Thyroid gland (tissue), 4 donors: ENCODE results near the gene C10orf62. TPM values are rescaled to one million over a fixed set of nuclear protein-coding genes. Genes with fewer than 3 reads are reported as not detected.

Experiments used
- DNase-seq, 2 donors: peaks; one replicate each; pipeline ENCODE4 v3.0.0-alpha.2; 2019
- H3K27ac ChIP-seq, 3 donors: fragments of 200-600 bp; sonication (generic); 1 replicate in 2 of 3; 2 replicates in 1 of 3; pipeline ENCODE4 v1.5.1; 2016 to 2019; ENCODE audit warnings: mild to moderate bottlenecking in 1 of 3, moderate library complexity in 1 of 3
- H3K27me3 ChIP-seq: fragments of 200-600 bp; sonication (generic); one replicate; pipeline ENCODE4 v1.5.1; 2019
- H3K36me3 ChIP-seq, 2 donors: fragments of 200-600 bp; sonication (generic); one replicate each; pipeline ENCODE4 v1.5.1; 2016 to 2019
- H3K4me1 ChIP-seq, 2 donors: fragments of 200-600 bp; sonication (generic); one replicate each; pipeline ENCODE4 v1.5.1; 2017 to 2019
- H3K4me3 ChIP-seq, 3 donors: fragments of 200-600 bp; sonication (generic); replicated peaks in 1 of 3; 1 replicate in 2 of 3; 2 replicates in 1 of 3; pipeline ENCODE4 v1.5.1; 2016; ENCODE audit warnings: mild to moderate bottlenecking in 1 of 3
- H3K9me3 ChIP-seq: fragments of 200-600 bp; sonication (generic); one replicate; pipeline ENCODE4 v1.5.1; 2017
- CTCF ChIP-seq, 6 experiments: fragments of 200-600 bp in 3 of 6; fragments of 450-650 bp in 3 of 6; sonication (generic) in 3 of 6; IDR thresholded peaks; one replicate each; pipeline ENCODE4 v1.5.1; 2016 to 2019; ENCODE audit warnings: antibody characterized with exemption in 6 of 6, mild to moderate bottlenecking in 2 of 6, inconsistent platforms in 1 of 6, moderate library complexity in 1 of 6
- POLR2A ChIP-seq, 2 donors: fragments of 450-650 bp; IDR thresholded peaks; one replicate each; pipeline ENCODE4 v1.6.1; 2017; ENCODE audit warnings: antibody characterized with exemption in 2 of 2, mild to moderate bottlenecking in 2 of 2, moderate library complexity in 1 of 2
- WGBS, 2 donors: methylation state at CpG; one replicate each; pipeline ENCODE4 v1.1.5; 2017; 5-methylcytosine and 5-hydroxymethylcytosine counted together
- intact Hi-C: fragments of 100-400 bp; cut with DNase I; formaldehyde crosslinking; loops from one replicate; pipeline ENCODE4 v1.15.1; 2023
- total RNA-seq, 4 donors: library from RNA; depleted of rRNA; stranded (reverse); fragments of >200 nt; gene quantifications; one replicate each; pipeline ENCODE4 v1.2.3, GENCODE V29; 2016

The C10orf62 gene
- total RNA-seq, 4 donors from 2014 or later = 1.0 to 1.1 TPM; not detected in 2

DNA sequence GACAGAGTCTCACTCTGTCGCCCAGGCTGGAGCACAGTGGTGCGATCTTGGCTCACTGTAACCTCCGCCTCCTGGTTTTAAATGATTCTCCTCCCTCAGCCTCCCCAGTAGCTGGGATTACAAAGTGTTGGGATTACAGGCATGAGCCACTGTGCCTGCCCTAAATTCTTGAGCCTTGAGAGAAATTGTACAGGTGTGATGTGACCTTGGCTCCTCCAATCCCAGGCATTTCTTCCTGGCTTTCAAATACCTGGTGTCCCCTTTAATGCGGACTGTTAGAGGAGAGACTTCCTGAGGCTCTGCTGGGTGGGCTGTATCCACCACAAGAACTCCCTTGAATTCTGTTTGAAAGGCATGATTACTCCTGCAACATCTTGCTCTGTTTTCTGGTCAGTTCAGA lies 28.8 kb downstream of the C10orf62 start:
- DNase-seq = no peak
- WGBS, 2 donors = 92 to 93% methylated on average over 4 of the region's 4 CpGs
- Histone ChIP-seq H3K27ac (no peak overlapping the region), H3K4me3 (no peak overlapping the region), H3K27me3 (no peaks in the 10 kb centered on the region), H3K4me1 (no peaks in the 10 kb centered on the region), H3K36me3 (no peaks in the 10 kb centered on the region), H3K9me3 (no peaks in the 10 kb centered on the region)
- intact Hi-C loops = no loop called here
- TF ChIP-seq CTCF (IDR thresholded peaks at IDR 0.05) (no peak), POLR2A (IDR thresholded peaks at IDR 0.05) (no peak)

DNA sequence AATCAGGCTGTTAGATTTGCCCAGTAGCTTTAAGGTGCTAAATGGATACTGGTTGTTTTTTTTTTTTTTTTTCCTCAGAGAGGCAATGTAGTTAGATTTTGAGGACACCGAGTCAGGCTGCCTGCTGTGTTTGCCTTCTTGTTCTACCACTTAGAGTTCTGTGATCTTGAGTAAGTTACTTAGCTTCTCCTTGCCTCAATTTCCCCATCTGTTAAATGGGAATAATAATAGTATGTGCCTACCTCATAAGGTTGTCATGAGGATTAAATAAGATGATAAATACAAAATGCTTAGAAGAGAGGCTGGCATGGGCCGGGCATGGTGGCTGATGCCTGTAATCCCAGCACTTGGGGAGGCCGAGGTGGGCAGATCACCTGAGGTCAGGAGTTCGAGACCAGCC lies 29.2 kb downstream of the C10orf62 start:
- intact Hi-C loops = no loop called here

DNA sequence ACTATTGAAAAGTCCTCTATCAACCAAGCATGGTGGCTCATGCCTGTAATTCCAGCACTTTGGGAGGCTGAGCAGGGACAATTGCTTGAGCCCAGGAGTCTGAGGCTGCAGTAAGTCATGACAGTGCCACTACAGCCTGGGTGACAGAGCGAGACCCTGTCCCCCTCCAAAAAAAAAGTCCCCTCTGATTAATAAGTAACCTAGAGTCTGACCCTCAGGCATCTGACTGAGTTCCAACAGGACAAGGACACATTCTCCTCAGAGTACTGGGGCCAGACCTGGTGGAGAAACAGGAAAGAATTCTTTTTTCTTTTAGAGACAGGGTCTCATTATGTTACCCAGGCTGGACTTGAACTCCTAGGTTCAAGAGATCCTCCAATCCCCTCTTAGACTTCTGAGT lies 33.8 kb downstream of the C10orf62 start:
- Histone ChIP-seq H3K4me1 (no peaks in the 10 kb centered on the region), H3K27ac (no peak overlapping the region), H3K4me3 (no peak overlapping the region), H3K9me3 (no peaks in the 10 kb centered on the region), H3K36me3 (no peaks in the 10 kb centered on the region), H3K27me3 (no peaks in the 10 kb centered on the region)
- whole genome bisulfite sequencing, 2 donors = 91 to 100% methylated on average over 1 of the region's 1 CpG
- DNase-seq = no peak
- TF ChIP-seq CTCF (IDR thresholded peaks at IDR 0.05) = no peak
- TF ChIP-seq POLR2A (IDR thresholded peaks at IDR 0.05) = no peak
- intact Hi-C loops = no loop called here

More for the DNA sequence above, 29.2 kb downstream of the C10orf62 start:
- TF ChIP-seq CTCF (IDR thresholded peaks at IDR 0.05) (no peak), POLR2A (IDR thresholded peaks at IDR 0.05) (no peak)
- H3K36me3 ChIP-seq = no peaks in the 10 kb centered on the region
- H3K27ac ChIP-seq = no peak overlapping the region
- WGBS, 2 donors = 94 to 96% methylated on average over 4 of the region's 4 CpGs
- no peak for DNase-seq
- H3K27me3 ChIP-seq = no peaks in the 10 kb centered on the region
- no peak overlapping the region for H3K4me3 ChIP-seq
- no peaks in the 10 kb centered on the region for H3K9me3 ChIP-seq
- H3K4me1 ChIP-seq = no peaks in the 10 kb centered on the region

DNA sequence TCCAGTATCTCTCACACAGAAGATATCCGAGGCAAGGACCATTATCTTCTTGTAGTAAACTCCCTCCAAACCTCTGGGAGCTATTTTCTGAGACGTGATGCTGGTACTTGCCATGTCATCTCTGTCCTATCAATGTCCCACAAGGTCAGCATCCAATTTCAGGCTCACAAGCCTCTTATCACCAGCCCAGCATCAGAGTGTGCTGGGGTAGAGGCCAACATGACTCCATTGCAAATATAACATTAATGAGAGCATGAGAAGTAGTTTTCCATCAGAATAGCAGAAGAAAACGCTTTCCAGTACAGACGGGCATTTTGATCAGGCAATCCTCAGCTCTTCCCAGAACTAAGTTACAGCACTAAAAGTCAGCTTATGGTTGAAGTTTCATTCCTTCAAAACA lies 38.2 kb downstream of the C10orf62 start:
- TF ChIP-seq POLR2A (IDR thresholded peaks at IDR 0.05) = no peak
- H3K9me3 ChIP-seq = no peaks in the 10 kb centered on the region
- peaks cover 0 to 6% of the 10 kb centered on the region in 2 donors for H3K4me1 ChIP-seq
- H3K27ac ChIP-seq = no peak overlapping the region
- no peak overlapping the region for H3K4me3 ChIP-seq
- intact Hi-C loops = no loop called here
- no peaks in the 10 kb centered on the region for H3K27me3 ChIP-seq
- no peaks in the 10 kb centered on the region for H3K36me3 ChIP-seq
- no peak for DNase-seq
- 72 to 80% methylated on average over 4 of the region's 4 CpGs for WGBS, 2 donors

- no peaks in the 10 kb centered on the region for H3K9me3 ChIP-seq
- H3K27me3 ChIP-seq = no peaks in the 10 kb centered on the region
- WGBS, 2 donors = 91 to 93% methylated on average over 3 of the region's 3 CpGs
- DNase-seq = no peak
- no peak for TF ChIP-seq CTCF (IDR thresholded peaks at IDR 0.05)
- no peak for TF ChIP-seq POLR2A (IDR thresholded peaks at IDR 0.05)
- intact Hi-C loops = no loop called here
- H3K4me3 ChIP-seq = no peak overlapping the region
- peaks cover 0 to 6% of the 10 kb centered on the region in 2 donors for H3K4me1 ChIP-seq
- no peak overlapping the region for H3K27ac ChIP-seq
- H3K36me3 ChIP-seq = no peaks in the 10 kb centered on the region
Observed at GRCh38 chr10:97628228-97628627, 38.7 kb downstream of the C10orf62 start.

DNA sequence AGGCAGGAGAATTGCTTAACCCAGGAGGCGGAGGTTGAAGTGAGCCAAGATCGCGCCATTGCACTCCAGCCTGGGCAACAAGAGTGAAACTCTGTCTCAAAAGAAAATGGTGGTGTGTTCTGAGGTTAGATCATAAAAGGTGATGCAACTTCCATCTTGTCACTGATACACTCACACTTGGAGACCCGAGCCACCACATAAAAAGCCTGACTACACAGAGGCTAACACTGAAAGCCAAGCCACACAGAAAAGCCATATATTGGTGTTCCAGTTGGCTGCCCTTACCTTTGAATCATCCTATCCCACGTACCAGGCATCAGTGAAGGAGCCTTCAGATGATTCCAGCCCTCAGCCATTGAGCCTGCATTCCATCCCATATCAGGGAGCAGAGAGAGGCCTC lies 39.8 kb downstream of the C10orf62 start:
- DNase-seq = no peak
- Histone ChIP-seq H3K4me3 (no peak overlapping the region), H3K36me3 (no peaks in the 10 kb centered on the region), H3K4me1 (peaks cover 0 to 6% of the 10 kb centered on the region in 2 donors), H3K9me3 (no peaks in the 10 kb centered on the region), H3K27me3 (no peaks in the 10 kb centered on the region), H3K27ac (no peak overlapping the region)
- TF ChIP-seq POLR2A (IDR thresholded peaks at IDR 0.05) (no peak), CTCF (IDR thresholded peaks at IDR 0.05) (no peak)
- intact Hi-C loops = no loop called here
- 94 to 97% methylated on average over 5 of the region's 5 CpGs for WGBS, 2 donors
